H9 (cell line): ENCODE data around the gene TMC6. TPM values are rescaled to one million over a fixed set of nuclear protein-coding genes. Genes with fewer than 3 reads are reported as not detected.

ENCODE experiments used
- DNase-seq: peaks from one replicate; pipeline ENCODE4 v3.0.0-alpha.2; 2017
- H2AFZ ChIP-seq: one replicate; pipeline ENCODE4 v1.6.1; 2013; ENCODE audit warnings: mild to moderate bottlenecking, low read length, control low read depth, moderate library complexity
- H2AK5ac ChIP-seq: 2 replicates; pipeline ENCODE4 v1.6.1; 2013; ENCODE audit warnings: low read length, control low read depth, mixed read lengths; ENCODE audit not compliant: insufficient read length
- H2BK120ac ChIP-seq: one replicate; pipeline ENCODE4 v1.6.1; 2013; ENCODE audit warnings: low read depth, mild to moderate bottlenecking, low read length, control low read depth, inconsistent platforms; ENCODE audit not compliant: poor library complexity, severe bottlenecking
- H2BK12ac ChIP-seq: 2 replicates; pipeline ENCODE4 v1.6.1; 2013; ENCODE audit warnings: low read length, control low read depth, mixed read lengths, low read depth; ENCODE audit not compliant: insufficient read length
- H2BK15ac ChIP-seq: 2 replicates; pipeline ENCODE4 v1.6.1; 2013; ENCODE audit warnings: low read depth, low read length, control low read depth
- H2BK20ac ChIP-seq: one replicate; pipeline ENCODE4 v1.6.1; 2013; ENCODE audit warnings: low read depth, mild to moderate bottlenecking, low read length, control low read depth, inconsistent platforms; ENCODE audit not compliant: poor library complexity, severe bottlenecking
- H2BK5ac ChIP-seq: 2 replicates; pipeline ENCODE4 v1.6.1; 2013; ENCODE audit warnings: low read length, control low read depth, mixed read lengths; ENCODE audit not compliant: insufficient read length
- H3K14ac ChIP-seq: 2 replicates; pipeline ENCODE4 v1.6.1; 2013; ENCODE audit warnings: low read length, control low read depth; ENCODE audit not compliant: insufficient read depth
- H3K18ac ChIP-seq: 2 replicates; pipeline ENCODE4 v1.6.1; 2013; ENCODE audit warnings: low read depth, mild to moderate bottlenecking, mixed read lengths, low read length, control low read depth; ENCODE audit not compliant: insufficient read length
- H3K23ac ChIP-seq: 2 replicates; pipeline ENCODE4 v1.6.1; 2013; ENCODE audit warnings: low read length, control low read depth, mixed read lengths, low read depth; ENCODE audit not compliant: insufficient read length
- H3K23me2 ChIP-seq: 2 replicates; pipeline ENCODE4 v1.6.1; 2013; ENCODE audit warnings: low read depth, mild to moderate bottlenecking, mixed read lengths, low read length, control low read depth; ENCODE audit not compliant: insufficient read length, poor library complexity, severe bottlenecking
- H3K27ac ChIP-seq: 2 replicates; pipeline ENCODE4 v1.5.1; 2013; ENCODE audit warnings: low read length, control low read depth, mixed read lengths, low read depth; ENCODE audit not compliant: insufficient read length
- H3K27me3 ChIP-seq: 2 replicates; pipeline ENCODE4 v1.6.1; 2013; ENCODE audit warnings: low read length, control low read depth, inconsistent platforms; ENCODE audit not compliant: insufficient read depth
- H3K4ac ChIP-seq: 2 replicates; pipeline ENCODE4 v1.6.1; 2013; ENCODE audit warnings: low read depth, mild to moderate bottlenecking, control low read depth, inconsistent platforms, low read length, moderate library complexity
- H3K4me1 ChIP-seq: 2 replicates; pipeline ENCODE4 v1.6.1; 2013; ENCODE audit warnings: low read length, control low read depth, inconsistent platforms; ENCODE audit not compliant: insufficient read depth
- H3K4me2 ChIP-seq: 2 replicates; pipeline ENCODE4 v1.6.1; 2013; ENCODE audit warnings: low read length, control low read depth, mixed read lengths; ENCODE audit not compliant: insufficient read length, insufficient read depth
- H3K56ac ChIP-seq: 2 replicates; pipeline ENCODE4 v1.6.1; 2013; ENCODE audit warnings: low read depth, mild to moderate bottlenecking, mixed read lengths, low read length, control low read depth; ENCODE audit not compliant: insufficient read length
- H3K79me1 ChIP-seq: 2 replicates; pipeline ENCODE4 v1.6.1; 2013; ENCODE audit warnings: low read depth, mild to moderate bottlenecking, moderate library complexity, low read length, control low read depth, inconsistent platforms; ENCODE audit not compliant: insufficient read depth, poor library complexity, severe bottlenecking
- H3K79me2 ChIP-seq: 2 replicates; pipeline ENCODE4 v1.6.1; 2013; ENCODE audit warnings: low read length, control low read depth, inconsistent platforms; ENCODE audit not compliant: insufficient read depth
- H3K9ac ChIP-seq: 2 replicates; pipeline ENCODE4 v1.6.1; 2013; ENCODE audit warnings: low read length, control low read depth, mixed read lengths; ENCODE audit not compliant: insufficient read length; ENCODE audit errors: extremely low read depth
- H3K9me3 ChIP-seq: one replicate; pipeline ENCODE4 v1.6.1; 2013; ENCODE audit warnings: low read depth, low read length, inconsistent platforms; ENCODE audit not compliant: control insufficient read depth
- H3T11ph ChIP-seq: one replicate; pipeline ENCODE4 v1.6.1; 2013; ENCODE audit warnings: mild to moderate bottlenecking, low read length, control low read depth, inconsistent platforms
- H4K20me1 ChIP-seq: one replicate; pipeline ENCODE4 v1.6.1; 2013; ENCODE audit not compliant: control insufficient read depth, insufficient read length, insufficient read depth
- H4K5ac ChIP-seq: 2 replicates; pipeline ENCODE4 v1.6.1; 2013; ENCODE audit warnings: low read depth, mild to moderate bottlenecking, mixed read lengths, low read length, control low read depth; ENCODE audit not compliant: insufficient read length
- H4K8ac ChIP-seq: replicated peaks from 2 replicates; pipeline ENCODE4 v1.6.1; 2013; ENCODE audit warnings: low read length, control low read depth, mixed read lengths, low read depth; ENCODE audit not compliant: insufficient read length
- H4K91ac ChIP-seq: 2 replicates; pipeline ENCODE4 v1.6.1; 2013; ENCODE audit warnings: low read depth, mild to moderate bottlenecking, moderate library complexity, mixed read lengths, low read length, control low read depth; ENCODE audit not compliant: insufficient read length
- H3K27ac Mint-ChIP-seq, 3 experiments: 2 replicates in 2 of 3; 3 replicates in 1 of 3; pipeline ENCODE4 v1.8.0; 2020 to 2021; ENCODE audit warnings: mixed read lengths in 3 of 3, mild to moderate bottlenecking in 1 of 3, moderate library complexity in 1 of 3
- H3K27me3 Mint-ChIP-seq: 2 replicates; pipeline ENCODE4 v1.8.0; 2021; ENCODE audit warnings: low read depth, mild to moderate bottlenecking, moderate library complexity, mixed read lengths
- H3K36me3 Mint-ChIP-seq, 3 experiments: 2 replicates in 2 of 3; 3 replicates in 1 of 3; pipeline ENCODE4 v1.8.0; 2020 to 2021; ENCODE audit warnings: low read depth in 3 of 3, mixed read lengths in 3 of 3; ENCODE audit not compliant: insufficient read depth in 1 of 3
- H3K4me1 Mint-ChIP-seq, 2 experiments: 2 replicates each; pipeline ENCODE4 v1.8.0; 2020; ENCODE audit warnings: mixed read lengths in 2 of 2
- H3K4me3 Mint-ChIP-seq, 2 experiments: 2 replicates in 1 of 2; 3 replicates in 1 of 2; pipeline ENCODE4 v1.8.0; 2020 to 2021; ENCODE audit warnings: mild to moderate bottlenecking in 2 of 2, mixed read lengths in 2 of 2, moderate library complexity in 1 of 2
- H3K9me3 Mint-ChIP-seq, 2 experiments: 2 replicates in 1 of 2; 3 replicates in 1 of 2; pipeline ENCODE4 v1.8.0; 2020; ENCODE audit warnings: mild to moderate bottlenecking in 2 of 2, mixed read lengths in 2 of 2, moderate library complexity in 1 of 2
- CTCF ChIP-seq: fragments of 200-600 bp; sonication (generic); conservative IDR thresholded peaks from 3 replicates; pipeline ENCODE4 v1.8.0; 2021; ENCODE audit warnings: antibody characterized with exemption, mild to moderate bottlenecking
- WGBS: extraction: QIAGEN DNeasy Blood & Tissue Kit; methylation state at CpG from one replicate; pipeline ENCODE4 v1.1.7; 2013; ENCODE audit warnings: missing lambda C conversion rate, low lambda C conversion rate, mixed read lengths; ENCODE audit not compliant: insufficient read length; ENCODE audit errors: extremely low coverage; 5-methylcytosine and 5-hydroxymethylcytosine counted together
- total RNA-seq: library from RNA; stranded (reverse); gene quantifications from 2 replicates; pipeline ENCODE4 v1.2.1, GENCODE V29; 2021

Gene TMC6
- total RNA-seq, 1 experiment from 2014 or later = 86.8 TPM

DNA sequence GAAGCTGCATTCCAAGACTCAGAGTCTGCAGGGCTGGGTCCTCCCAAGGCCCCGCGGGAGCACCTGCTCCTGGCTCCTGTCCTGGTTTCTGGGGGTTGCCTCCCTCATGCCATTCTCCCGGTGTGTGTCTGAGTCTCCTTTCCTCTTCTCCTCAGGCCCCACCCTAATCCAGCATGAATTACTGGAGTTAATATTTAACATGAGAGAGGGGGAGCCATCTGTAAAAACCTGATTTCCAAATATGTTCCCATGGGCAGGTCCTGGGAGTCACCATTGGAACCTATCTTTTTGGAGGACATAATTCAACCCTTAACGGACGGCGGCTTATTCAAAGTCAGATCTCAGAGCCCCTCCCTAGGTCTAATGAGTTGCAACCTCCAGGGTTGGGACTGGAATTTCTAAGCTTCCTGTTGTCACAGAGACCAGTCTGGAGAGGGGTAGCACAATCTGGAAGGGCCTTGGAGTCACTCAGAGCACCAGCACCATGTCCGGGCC lies 23.0 kb upstream of the TMC6 start:
- no peaks in the 10 kb centered on the region for H3K27me3 ChIP-seq
- TF ChIP-seq CTCF = no peak
- no peak overlapping the region for H2BK12ac ChIP-seq
- no peak overlapping the region for H2BK5ac ChIP-seq
- H3K27me3 Mint-ChIP-seq = no peaks in the 10 kb centered on the region
- no CpG with 5 or more reads among the region's 7 CpGs for WGBS
- no peak overlapping the region for H2AFZ ChIP-seq
- no peak overlapping the region for H2AK5ac ChIP-seq
- H3K4me2 ChIP-seq = no peak overlapping the region
- H3K79me1 ChIP-seq = no peaks in the 10 kb centered on the region
- peaks cover 5 to 9% of the 10 kb centered on the region in 2 experiments; a peak in 3 of 4 replicates for H3K4me1 Mint-ChIP-seq
- peak; percentile 57 for DNase-seq
- H3K4me3 Mint-ChIP-seq = no peak overlapping the region; a peak in 1 of 5 replicates
- no peak overlapping the region for H3T11ph ChIP-seq
- no peak overlapping the region for H3K18ac ChIP-seq
- H3K4me1 ChIP-seq = no peaks in the 10 kb centered on the region
- H3K27ac Mint-ChIP-seq = no peak overlapping the region
- no peak overlapping the region for H3K9ac ChIP-seq
- H4K20me1 ChIP-seq = no peaks in the 10 kb centered on the region
- H3K23me2 ChIP-seq = no peaks in the 10 kb centered on the region
- no peak overlapping the region for H3K14ac ChIP-seq
- H3K36me3 Mint-ChIP-seq = no peaks in the 10 kb centered on the region
- no peak overlapping the region for H2BK20ac ChIP-seq
- no peak overlapping the region for H2BK120ac ChIP-seq
- H4K91ac ChIP-seq = no peak overlapping the region
- no peak overlapping the region for H2BK15ac ChIP-seq
- H4K8ac ChIP-seq = no peak overlapping the region
- no peak overlapping the region for H3K4ac ChIP-seq
- no peaks in the 10 kb centered on the region for H3K79me2 ChIP-seq
- H4K5ac ChIP-seq = no peak overlapping the region
- no peak overlapping the region for H3K27ac ChIP-seq
- no peaks in the 10 kb centered on the region for H3K9me3 ChIP-seq
- H3K23ac ChIP-seq = no peak overlapping the region
- no peaks in the 10 kb centered on the region for H3K9me3 Mint-ChIP-seq
- no peak overlapping the region for H3K56ac ChIP-seq
